Measurements from ENCODE around the gene OR10AD1.
"Not testable (repeated sequence)": the region's sequence is repeated elsewhere in the genome, so short reads cannot be mapped to it uniquely, and the experiment has no call there.

OR10AD1 gene

DNA sequence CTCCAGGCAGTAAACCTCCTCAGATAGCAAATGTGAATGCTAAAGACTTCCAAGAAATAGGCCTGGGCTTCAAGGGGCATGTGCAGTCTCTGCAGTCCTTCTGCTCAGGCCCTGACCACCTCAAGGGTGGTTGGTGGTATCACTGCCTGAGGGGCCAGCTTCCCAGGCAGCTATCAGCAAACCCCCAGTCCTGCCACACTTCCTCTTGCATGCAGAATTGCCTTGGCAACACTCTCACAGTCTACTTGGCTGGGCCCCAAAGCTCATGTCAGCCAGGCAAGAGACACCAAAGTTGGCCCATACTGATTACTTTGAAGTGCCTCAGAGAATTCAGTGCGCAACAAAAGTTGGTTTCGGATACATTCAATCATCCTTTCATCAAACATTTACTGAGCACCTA is 42.3 kb downstream of the OR10AD1 start:
- no peak for DNase-seq (ENCODE audit: low read depth)

- DNase-seq (ENCODE audit: low read depth), result no peak
Observed at GRCh38 chr12:48160046-48160445, 43.0 kb downstream of the OR10AD1 start.

DNA sequence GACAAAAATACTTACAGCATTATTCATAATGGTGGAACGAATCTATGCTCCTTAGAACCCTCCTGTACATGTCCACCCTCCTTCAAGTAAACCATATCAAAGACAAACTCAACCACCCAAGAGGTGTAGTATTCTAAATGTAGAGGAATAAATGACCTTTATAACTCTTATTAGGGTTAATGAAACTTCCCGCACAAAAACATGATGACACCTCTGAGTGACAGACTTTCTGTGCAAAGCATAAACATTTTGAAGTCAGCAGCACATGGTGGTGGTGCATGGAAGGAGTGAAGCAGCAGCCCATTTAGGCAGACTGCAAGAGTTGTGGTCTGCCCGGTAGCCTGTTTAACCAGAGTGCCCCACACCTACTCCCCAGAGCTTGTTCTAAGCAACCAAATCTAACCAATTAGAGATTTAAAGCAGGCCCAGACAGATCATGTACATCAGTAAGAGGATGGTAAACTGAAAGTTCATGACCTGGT is 45.2 kb downstream of the OR10AD1 start:
- no peak for DNase-seq (ENCODE audit: low read depth)

GRCh38 chr12:48157018-48157888 is 45.8 kb downstream of the OR10AD1 start, which contains the start of gene ASB8:
ASB8 (minus strand) TSS chr12:48157515; CDS start chr12:48153496, 4,019 bp downstream.
- peak; percentile 99 for DNase-seq (ENCODE audit: low read depth)

GRCh38 chr12:48156652-48157017 is 46.5 kb downstream of the OR10AD1 start:
- DNase-seq (ENCODE audit: low read depth), result no peak

- DNase-seq (ENCODE audit: low read depth), result not testable (repeated sequence)
Observed at GRCh38 chr12:48155786-48156185, 47.3 kb downstream of the OR10AD1 start.
